Gastroesophageal sphincter (tissue), 3 donors: ENCODE measurements around the gene ZNF239.

Experiments used
- EP300 ChIP-seq: sonication (generic); formaldehyde crosslinking; IDR thresholded peaks from one replicate; pipeline ENCODE4 v1.6.1; 2017; ENCODE audit warnings: antibody characterized with exemption, mild to moderate bottlenecking
- POLR2A ChIP-seq, 2 donors: fragments of 450-650 bp; IDR thresholded peaks; one replicate each; pipeline ENCODE4 v1.6.1; 2017; ENCODE audit warnings: antibody characterized with exemption in 2 of 2, mild to moderate bottlenecking in 2 of 2, moderate library complexity in 1 of 2
- POLR2AphosphoS5 ChIP-seq: sonication (generic); formaldehyde crosslinking; IDR thresholded peaks from one replicate; pipeline ENCODE4 v1.6.1; 2017; ENCODE audit warnings: antibody characterized with exemption
- TF ChIP-seq, protein P1 (sequence below), 4 experiments: fragments of 200-600 bp in 2 of 4; fragments of 450-650 bp in 2 of 4; sonication (generic) in 1 of 4; IDR thresholded peaks; one replicate each; pipeline ENCODE4 v1.5.1; 2017 to 2019; ENCODE audit warnings: antibody characterized with exemption in 4 of 4, mild to moderate bottlenecking in 2 of 4, moderate library complexity in 2 of 4

DNA sequence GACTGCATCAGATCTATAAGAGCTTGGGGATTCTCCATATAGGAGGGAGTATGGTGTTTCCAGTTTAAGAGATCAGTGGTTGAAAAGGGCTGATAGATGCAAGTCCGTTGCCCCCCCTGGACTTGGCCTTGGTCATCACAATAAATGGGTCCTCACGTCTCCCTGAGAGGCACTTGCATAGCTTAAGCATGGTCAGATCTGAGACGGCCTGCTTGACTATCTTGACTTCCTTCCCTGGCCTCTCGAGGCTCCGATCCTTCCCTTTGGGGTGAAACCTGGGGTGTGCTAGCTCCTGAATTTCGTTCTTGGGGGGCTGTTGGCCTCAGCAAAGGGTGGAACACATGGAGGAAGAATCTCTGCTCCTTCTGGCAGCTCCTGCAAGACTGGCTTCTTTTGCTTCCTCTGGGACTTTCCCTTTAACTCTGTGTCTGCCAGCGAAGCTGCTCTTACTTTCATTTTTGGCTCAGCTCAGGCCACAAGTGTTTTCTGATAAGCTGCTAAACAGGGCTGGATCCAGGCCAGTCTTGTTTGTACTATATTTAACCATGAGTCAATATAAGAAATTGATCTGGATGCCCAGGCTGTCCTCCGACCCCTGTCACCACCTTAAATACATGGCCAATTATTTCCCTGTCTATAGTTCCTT is 20.7 kb upstream of the ZNF239 start:
- TF ChIP-seq, protein P1, sequence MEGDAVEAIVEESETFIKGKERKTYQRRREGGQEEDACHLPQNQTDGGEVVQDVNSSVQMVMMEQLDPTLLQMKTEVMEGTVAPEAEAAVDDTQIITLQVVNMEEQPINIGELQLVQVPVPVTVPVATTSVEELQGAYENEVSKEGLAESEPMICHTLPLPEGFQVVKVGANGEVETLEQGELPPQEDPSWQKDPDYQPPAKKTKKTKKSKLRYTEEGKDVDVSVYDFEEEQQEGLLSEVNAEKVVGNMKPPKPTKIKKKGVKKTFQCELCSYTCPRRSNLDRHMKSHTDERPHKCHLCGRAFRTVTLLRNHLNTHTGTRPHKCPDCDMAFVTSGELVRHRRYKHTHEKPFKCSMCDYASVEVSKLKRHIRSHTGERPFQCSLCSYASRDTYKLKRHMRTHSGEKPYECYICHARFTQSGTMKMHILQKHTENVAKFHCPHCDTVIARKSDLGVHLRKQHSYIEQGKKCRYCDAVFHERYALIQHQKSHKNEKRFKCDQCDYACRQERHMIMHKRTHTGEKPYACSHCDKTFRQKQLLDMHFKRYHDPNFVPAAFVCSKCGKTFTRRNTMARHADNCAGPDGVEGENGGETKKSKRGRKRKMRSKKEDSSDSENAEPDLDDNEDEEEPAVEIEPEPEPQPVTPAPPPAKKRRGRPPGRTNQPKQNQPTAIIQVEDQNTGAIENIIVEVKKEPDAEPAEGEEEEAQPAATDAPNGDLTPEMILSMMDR (IDR thresholded peaks at IDR 0.05) = no peak
- TF ChIP-seq POLR2A (IDR thresholded peaks at IDR 0.05) (no peak), POLR2AphosphoS5 (no peak), EP300 (no peak)
